Calu3 (cell line): Measurements from ENCODE around the gene PLCZ1. TPM values are rescaled to one million over a fixed set of nuclear protein-coding genes. Genes with fewer than 3 reads are reported as not detected.
A peak's percentile ranks its signal among the peaks of the same experiment; 100 is the strongest.

ENCODE experiments used
- BruUV-seq: library from RNA; stranded (reverse); fragments of 400-500 nt; replicated peaks from 2 replicates; lab custom pipeline; 2021; lab: Mats Ljungman, UMichigan
- CTCF ChIA-PET: fragments of 300-600 bp; sonication (Branson Sonifier 250); formaldehyde crosslinking; loops from one replicate; lab custom pipeline; 2022; ENCODE audit warnings: antibody characterized with exemption; lab: Charles Lee
- DNase-seq: peaks from one replicate; pipeline ENCODE4 v3.0.0; 2022
- H3K27ac Mint-ChIP-seq: one replicate; pipeline ENCODE4 v1.8.0; 2022; ENCODE audit warnings: mixed read lengths; ENCODE audit not compliant: unreplicated experiment
- H3K27me3 Mint-ChIP-seq: one replicate; pipeline ENCODE4 v1.8.0; 2022; ENCODE audit warnings: mixed read lengths; ENCODE audit not compliant: unreplicated experiment
- H3K36me3 Mint-ChIP-seq: one replicate; pipeline ENCODE4 v1.8.0; 2022; ENCODE audit warnings: mild to moderate bottlenecking, moderate library complexity, mixed read lengths; ENCODE audit not compliant: insufficient read depth, unreplicated experiment
- H3K4me1 Mint-ChIP-seq: one replicate; pipeline ENCODE4 v1.8.0; 2022; ENCODE audit warnings: mild to moderate bottlenecking, low read depth, mixed read lengths; ENCODE audit not compliant: unreplicated experiment
- H3K4me3 Mint-ChIP-seq: one replicate; pipeline ENCODE4 v1.8.0; 2022; ENCODE audit warnings: mild to moderate bottlenecking, low read depth, moderate library complexity, mixed read lengths; ENCODE audit not compliant: unreplicated experiment
- H3K9me3 Mint-ChIP-seq: one replicate; pipeline ENCODE4 v1.8.0; 2022; ENCODE audit warnings: low read depth, mixed read lengths; ENCODE audit not compliant: unreplicated experiment
- intact Hi-C: fragments of 100-400 bp; cut with micrococcal nuclease; formaldehyde crosslinking; loops from one replicate; pipeline ENCODE4 v1.10.0; 2022; ENCODE audit not compliant: unreplicated experiment
- total RNA-seq: library from RNA; stranded (reverse); gene quantifications from 2 replicates; pipeline ENCODE4 v1.2.3, GENCODE V29; 2022
- TF ChIP-seq, protein P1 (sequence below): fragments of 200-600 bp; IDR thresholded peaks from one replicate; pipeline ENCODE4 v1.8.0; 2022; ENCODE audit warnings: antibody characterized with exemption; ENCODE audit not compliant: unreplicated experiment

PLCZ1 gene
- total RNA-seq, 1 experiment from 2014 or later: not detected

DNA sequence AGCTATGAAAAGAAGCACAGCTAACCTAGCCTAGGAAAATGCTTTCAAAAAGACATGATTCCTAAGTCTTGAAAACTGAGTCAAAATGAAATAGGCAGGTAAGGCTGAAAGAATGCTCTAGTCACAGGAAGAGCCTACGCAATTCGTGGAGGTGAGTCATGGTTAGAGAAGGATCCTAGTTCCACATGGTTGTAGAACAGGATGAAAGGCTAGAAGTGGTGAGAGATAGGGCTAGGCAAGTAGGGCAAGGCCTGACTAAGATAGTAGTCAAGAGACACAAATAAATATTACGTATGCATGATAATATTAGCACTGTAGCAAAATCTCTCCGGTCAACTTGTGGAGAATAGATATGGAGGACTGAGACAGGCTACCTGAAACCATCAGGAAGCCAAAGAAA lies 47.2 kb downstream of the PLCZ1 start:
- H3K9me3 Mint-ChIP-seq: peaks cover 7% of the 10 kb centered on the region
- no peaks in the 10 kb centered on the region for H3K27me3 Mint-ChIP-seq
- H3K27ac Mint-ChIP-seq: peak overlapping the region; percentile 46
- H3K4me1 Mint-ChIP-seq: peaks cover 12% of the 10 kb centered on the region
- H3K36me3 Mint-ChIP-seq: no peaks in the 10 kb centered on the region
- H3K4me3 Mint-ChIP-seq: no peak overlapping the region
- no TSS peak for BruUV-seq
- intact Hi-C loops: loop anchor here (10.0 kb wide), 1 partner anchor 104 kb away; no protein-coding TSS in a partner anchor
- CTCF ChIA-PET: no interaction called here
- TF ChIP-seq, protein P1, sequence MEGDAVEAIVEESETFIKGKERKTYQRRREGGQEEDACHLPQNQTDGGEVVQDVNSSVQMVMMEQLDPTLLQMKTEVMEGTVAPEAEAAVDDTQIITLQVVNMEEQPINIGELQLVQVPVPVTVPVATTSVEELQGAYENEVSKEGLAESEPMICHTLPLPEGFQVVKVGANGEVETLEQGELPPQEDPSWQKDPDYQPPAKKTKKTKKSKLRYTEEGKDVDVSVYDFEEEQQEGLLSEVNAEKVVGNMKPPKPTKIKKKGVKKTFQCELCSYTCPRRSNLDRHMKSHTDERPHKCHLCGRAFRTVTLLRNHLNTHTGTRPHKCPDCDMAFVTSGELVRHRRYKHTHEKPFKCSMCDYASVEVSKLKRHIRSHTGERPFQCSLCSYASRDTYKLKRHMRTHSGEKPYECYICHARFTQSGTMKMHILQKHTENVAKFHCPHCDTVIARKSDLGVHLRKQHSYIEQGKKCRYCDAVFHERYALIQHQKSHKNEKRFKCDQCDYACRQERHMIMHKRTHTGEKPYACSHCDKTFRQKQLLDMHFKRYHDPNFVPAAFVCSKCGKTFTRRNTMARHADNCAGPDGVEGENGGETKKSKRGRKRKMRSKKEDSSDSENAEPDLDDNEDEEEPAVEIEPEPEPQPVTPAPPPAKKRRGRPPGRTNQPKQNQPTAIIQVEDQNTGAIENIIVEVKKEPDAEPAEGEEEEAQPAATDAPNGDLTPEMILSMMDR: no peak
- peak; percentile 37 for DNase-seq

DNA sequence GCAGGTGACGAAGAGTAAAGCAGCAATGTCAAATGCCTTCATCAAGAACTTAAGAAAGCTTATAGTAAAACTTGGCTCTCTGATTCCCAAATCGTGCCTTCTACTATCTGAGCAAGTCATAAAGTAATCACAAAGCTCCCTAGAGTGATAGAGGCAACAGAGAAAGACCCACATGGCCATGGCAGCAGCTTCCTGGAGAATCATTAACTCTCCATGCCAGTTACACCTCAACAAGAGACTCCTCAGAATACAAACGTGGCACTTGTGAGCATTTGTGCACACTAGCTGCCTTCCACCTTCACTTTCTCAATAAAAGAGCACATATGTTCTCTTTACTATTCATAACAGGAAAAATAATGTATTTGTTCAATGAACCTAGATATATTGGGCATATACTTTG lies 48.0 kb downstream of the PLCZ1 start:
- no peak for DNase-seq
- intact Hi-C loops: loop anchor here (10.0 kb wide), 1 partner anchor 105 kb away; no protein-coding TSS in a partner anchor
- Mint-ChIP-seq H3K27me3 (no peaks in the 10 kb centered on the region), H3K4me3 (no peak overlapping the region), H3K4me1 (peaks cover 12% of the 10 kb centered on the region), H3K36me3 (no peaks in the 10 kb centered on the region), H3K27ac (no peak overlapping the region), H3K9me3 (peaks cover 7% of the 10 kb centered on the region)
- no TSS peak for BruUV-seq
- CTCF ChIA-PET: no interaction called here
- TF ChIP-seq, protein P1: no peak

DNA sequence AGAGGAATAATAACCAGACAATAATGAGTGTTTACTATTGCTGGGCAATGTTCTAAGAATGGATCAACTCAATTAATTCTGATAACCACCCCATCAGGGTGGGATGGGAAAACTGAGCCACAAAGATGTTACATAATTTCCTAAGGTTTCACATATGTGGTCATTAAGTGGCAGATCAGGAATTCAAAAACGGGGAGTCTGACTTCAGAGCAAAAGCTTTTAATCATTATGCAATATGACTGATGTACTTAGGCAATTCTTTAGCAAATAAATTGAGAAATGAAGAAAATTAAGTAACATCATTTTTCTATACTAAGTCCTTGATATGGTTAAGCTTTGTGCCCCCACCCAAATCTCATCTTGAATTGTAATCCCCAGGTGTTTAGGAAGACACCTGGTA lies 53.4 kb downstream of the PLCZ1 start:
- Mint-ChIP-seq H3K4me1 (peaks cover 8% of the 10 kb centered on the region), H3K27me3 (no peaks in the 10 kb centered on the region), H3K36me3 (no peaks in the 10 kb centered on the region), H3K4me3 (no peak overlapping the region), H3K9me3 (no peaks in the 10 kb centered on the region), H3K27ac (no peak overlapping the region)
- TF ChIP-seq, protein P1: no peak
- CTCF ChIA-PET: no interaction called here
- intact Hi-C loops: no loop called here
- DNase-seq: no peak
- BruUV-seq: no TSS peak

DNA sequence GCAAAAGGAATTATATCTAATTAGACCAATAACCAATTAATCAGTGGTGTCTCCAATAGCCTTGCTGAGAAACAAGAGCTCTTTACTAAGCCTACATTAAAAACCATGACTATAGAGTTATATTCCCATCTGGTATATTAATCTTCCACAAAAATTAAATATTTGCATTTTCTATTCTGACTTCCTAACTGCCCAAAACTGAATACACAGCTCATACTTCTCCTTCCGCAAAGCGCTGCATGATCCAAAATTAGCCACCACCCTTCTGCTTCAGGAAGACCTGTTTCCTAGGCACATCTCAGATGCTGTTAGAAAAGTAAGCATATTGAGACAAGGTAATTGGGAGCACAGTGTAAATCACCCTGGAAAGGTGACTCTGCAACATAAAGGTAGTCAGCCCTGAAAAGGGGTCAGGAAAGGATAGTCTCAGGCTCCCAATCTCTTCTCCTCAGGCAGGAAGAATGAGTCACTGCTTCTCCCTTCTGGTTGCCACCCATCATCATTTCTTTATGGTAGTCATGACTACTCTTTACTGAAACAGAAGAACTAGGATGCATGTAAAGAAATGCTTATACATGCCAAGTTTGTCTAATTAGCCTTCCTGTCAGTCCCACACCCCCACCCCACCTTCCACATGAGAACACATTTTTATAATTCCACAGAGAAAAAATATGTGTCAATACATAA lies 54.3 kb downstream of the PLCZ1 start:
- TF ChIP-seq, protein P1: no peak
- CTCF ChIA-PET: no interaction called here
- no TSS peak for BruUV-seq
- Mint-ChIP-seq H3K27me3 (no peaks in the 10 kb centered on the region), H3K36me3 (no peaks in the 10 kb centered on the region), H3K4me1 (peaks cover 8% of the 10 kb centered on the region), H3K9me3 (no peaks in the 10 kb centered on the region), H3K27ac (no peak overlapping the region), H3K4me3 (no peak overlapping the region)
- DNase-seq: no peak
- intact Hi-C loops: no loop called here
